GM23338 (cell line): ENCODE measurements around the gene SMCR8.

Experiments
- CREB1 ChIP-seq: fragments of 250-450 bp; sonication (Bioruptor Pico); IDR thresholded peaks from 2 replicates; pipeline ENCODE4 v1.5.0; 2020; ENCODE audit warnings: low read depth, mild to moderate bottlenecking, moderate library complexity
- EZH2 ChIP-seq: fragments of 200-600 bp; sonication (generic); IDR thresholded peaks from one replicate; pipeline ENCODE4 v1.8.0; 2017; ENCODE audit warnings: antibody characterized with exemption, mild to moderate bottlenecking, low read depth; ENCODE audit not compliant: unreplicated experiment
- EZH2phosphoT487 ChIP-seq: fragments of 200-600 bp; sonication (generic); IDR thresholded peaks from one replicate; pipeline ENCODE4 v1.8.1; 2018; ENCODE audit warnings: antibody characterized with exemption; ENCODE audit not compliant: unreplicated experiment
- JUNB ChIP-seq: IDR thresholded peaks from one replicate; pipeline ENCODE4 v1.6.1; 2016; ENCODE audit warnings: antibody characterized with exemption; ENCODE audit not compliant: unreplicated experiment
- NANOG ChIP-seq: IDR thresholded peaks from 2 replicates; pipeline ENCODE4 v1.6.1; 2016; ENCODE audit warnings: antibody characterized with exemption, borderline replicate concordance
- POLR2AphosphoS5 ChIP-seq: IDR thresholded peaks from 2 replicates; pipeline ENCODE4 v1.6.1; 2016; ENCODE audit warnings: antibody characterized with exemption, low read depth
- STAT1 ChIP-seq: IDR thresholded peaks from one replicate; pipeline ENCODE4 v1.6.1; 2016; ENCODE audit warnings: antibody characterized with exemption; ENCODE audit not compliant: unreplicated experiment
- TF ChIP-seq, protein P1 (sequence below), 2 experiments: fragments of 200-600 bp in 1 of 2; sonication (generic) in 1 of 2; conservative IDR thresholded peaks; 2 replicates each; pipeline versions ENCODE4 v1.5.1 to v1.6.1; 2016 to 2017; ENCODE audit warnings: antibody characterized with exemption in 2 of 2, low read depth in 2 of 2, mild to moderate bottlenecking in 2 of 2, moderate library complexity in 1 of 2
- TF ChIP-seq, protein P2 (sequence below): IDR thresholded peaks from one replicate; pipeline ENCODE4 v1.6.1; 2018; ENCODE audit warnings: antibody characterized with exemption; ENCODE audit not compliant: unreplicated experiment
- TF ChIP-seq, protein P3 (sequence below): IDR thresholded peaks from 2 replicates; pipeline ENCODE4 v1.6.1; 2016; ENCODE audit warnings: antibody characterized with exemption

DNA sequence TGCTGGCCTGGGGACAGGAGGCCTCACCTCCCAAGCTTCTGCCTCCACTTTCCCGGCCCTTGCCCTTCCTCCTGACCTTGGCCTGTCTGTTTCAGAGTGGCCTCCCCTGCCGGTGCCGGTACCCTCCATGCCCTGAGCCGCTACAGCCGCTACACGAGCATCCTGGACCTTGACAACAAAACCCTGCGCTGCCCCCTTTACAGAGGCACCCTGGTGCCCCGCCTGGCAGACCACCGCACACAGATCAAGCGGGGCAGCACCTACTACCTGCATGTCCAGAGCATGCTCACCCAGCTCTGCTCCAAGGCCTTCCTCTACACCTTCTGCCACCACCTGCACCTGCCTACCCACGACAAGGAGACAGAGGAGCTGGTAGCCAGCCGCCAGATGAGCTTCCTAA lies 7.4 kb downstream of the SMCR8 start:
- TF ChIP-seq, protein P1, sequence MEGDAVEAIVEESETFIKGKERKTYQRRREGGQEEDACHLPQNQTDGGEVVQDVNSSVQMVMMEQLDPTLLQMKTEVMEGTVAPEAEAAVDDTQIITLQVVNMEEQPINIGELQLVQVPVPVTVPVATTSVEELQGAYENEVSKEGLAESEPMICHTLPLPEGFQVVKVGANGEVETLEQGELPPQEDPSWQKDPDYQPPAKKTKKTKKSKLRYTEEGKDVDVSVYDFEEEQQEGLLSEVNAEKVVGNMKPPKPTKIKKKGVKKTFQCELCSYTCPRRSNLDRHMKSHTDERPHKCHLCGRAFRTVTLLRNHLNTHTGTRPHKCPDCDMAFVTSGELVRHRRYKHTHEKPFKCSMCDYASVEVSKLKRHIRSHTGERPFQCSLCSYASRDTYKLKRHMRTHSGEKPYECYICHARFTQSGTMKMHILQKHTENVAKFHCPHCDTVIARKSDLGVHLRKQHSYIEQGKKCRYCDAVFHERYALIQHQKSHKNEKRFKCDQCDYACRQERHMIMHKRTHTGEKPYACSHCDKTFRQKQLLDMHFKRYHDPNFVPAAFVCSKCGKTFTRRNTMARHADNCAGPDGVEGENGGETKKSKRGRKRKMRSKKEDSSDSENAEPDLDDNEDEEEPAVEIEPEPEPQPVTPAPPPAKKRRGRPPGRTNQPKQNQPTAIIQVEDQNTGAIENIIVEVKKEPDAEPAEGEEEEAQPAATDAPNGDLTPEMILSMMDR (conservative IDR thresholded peaks at IDR 0.05; ENCODE audit: low read depth in 2 of 2), result no peak
- no peak for TF ChIP-seq EZH2
- TF ChIP-seq CREB1 (CRISPR knock-in tag), result no peak
- no peak for TF ChIP-seq EZH2phosphoT487
- TF ChIP-seq, protein P2, sequence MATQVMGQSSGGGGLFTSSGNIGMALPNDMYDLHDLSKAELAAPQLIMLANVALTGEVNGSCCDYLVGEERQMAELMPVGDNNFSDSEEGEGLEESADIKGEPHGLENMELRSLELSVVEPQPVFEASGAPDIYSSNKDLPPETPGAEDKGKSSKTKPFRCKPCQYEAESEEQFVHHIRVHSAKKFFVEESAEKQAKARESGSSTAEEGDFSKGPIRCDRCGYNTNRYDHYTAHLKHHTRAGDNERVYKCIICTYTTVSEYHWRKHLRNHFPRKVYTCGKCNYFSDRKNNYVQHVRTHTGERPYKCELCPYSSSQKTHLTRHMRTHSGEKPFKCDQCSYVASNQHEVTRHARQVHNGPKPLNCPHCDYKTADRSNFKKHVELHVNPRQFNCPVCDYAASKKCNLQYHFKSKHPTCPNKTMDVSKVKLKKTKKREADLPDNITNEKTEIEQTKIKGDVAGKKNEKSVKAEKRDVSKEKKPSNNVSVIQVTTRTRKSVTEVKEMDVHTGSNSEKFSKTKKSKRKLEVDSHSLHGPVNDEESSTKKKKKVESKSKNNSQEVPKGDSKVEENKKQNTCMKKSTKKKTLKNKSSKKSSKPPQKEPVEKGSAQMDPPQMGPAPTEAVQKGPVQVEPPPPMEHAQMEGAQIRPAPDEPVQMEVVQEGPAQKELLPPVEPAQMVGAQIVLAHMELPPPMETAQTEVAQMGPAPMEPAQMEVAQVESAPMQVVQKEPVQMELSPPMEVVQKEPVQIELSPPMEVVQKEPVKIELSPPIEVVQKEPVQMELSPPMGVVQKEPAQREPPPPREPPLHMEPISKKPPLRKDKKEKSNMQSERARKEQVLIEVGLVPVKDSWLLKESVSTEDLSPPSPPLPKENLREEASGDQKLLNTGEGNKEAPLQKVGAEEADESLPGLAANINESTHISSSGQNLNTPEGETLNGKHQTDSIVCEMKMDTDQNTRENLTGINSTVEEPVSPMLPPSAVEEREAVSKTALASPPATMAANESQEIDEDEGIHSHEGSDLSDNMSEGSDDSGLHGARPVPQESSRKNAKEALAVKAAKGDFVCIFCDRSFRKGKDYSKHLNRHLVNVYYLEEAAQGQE, result no peak
- no peak for TF ChIP-seq POLR2AphosphoS5
- TF ChIP-seq STAT1, result no peak
- no peak for TF ChIP-seq JUNB
- TF ChIP-seq, protein P3, sequence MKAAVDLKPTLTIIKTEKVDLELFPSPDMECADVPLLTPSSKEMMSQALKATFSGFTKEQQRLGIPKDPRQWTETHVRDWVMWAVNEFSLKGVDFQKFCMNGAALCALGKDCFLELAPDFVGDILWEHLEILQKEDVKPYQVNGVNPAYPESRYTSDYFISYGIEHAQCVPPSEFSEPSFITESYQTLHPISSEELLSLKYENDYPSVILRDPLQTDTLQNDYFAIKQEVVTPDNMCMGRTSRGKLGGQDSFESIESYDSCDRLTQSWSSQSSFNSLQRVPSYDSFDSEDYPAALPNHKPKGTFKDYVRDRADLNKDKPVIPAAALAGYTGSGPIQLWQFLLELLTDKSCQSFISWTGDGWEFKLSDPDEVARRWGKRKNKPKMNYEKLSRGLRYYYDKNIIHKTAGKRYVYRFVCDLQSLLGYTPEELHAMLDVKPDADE, result no peak
- no peak for TF ChIP-seq NANOG
